Left renal cortex interstitium (tissue), 4 donors: ENCODE results near the gene SUCNR1. TPM values are rescaled to one million over a fixed set of nuclear protein-coding genes. Genes with fewer than 3 reads are reported as not detected.
"Not testable (repeated sequence)": the region's sequence is repeated elsewhere in the genome, so short reads cannot be mapped to it uniquely, and the experiment has no call there.

Experiments
- DNase-seq, 4 donors: peaks; one replicate each; pipeline ENCODE4 v3.0.0-alpha.2; 2013; ENCODE audit warnings: low read depth in 4 of 4, low spot score in 2 of 4, missing footprints in 1 of 4
- polyA plus RNA-seq, 4 donors: library from polyadenylated mRNA; unstranded; fragments of 120-200 nt; gene quantifications; one replicate each; pipeline ENCODE4 v1.2.1, GENCODE V29; 2013; ENCODE audit not compliant: insufficient read length in 4 of 4

The SUCNR1 gene
- polyA plus RNA-seq, 4 donors, result 4.0 to 14.9 (median 9.2) TPM

DNA sequence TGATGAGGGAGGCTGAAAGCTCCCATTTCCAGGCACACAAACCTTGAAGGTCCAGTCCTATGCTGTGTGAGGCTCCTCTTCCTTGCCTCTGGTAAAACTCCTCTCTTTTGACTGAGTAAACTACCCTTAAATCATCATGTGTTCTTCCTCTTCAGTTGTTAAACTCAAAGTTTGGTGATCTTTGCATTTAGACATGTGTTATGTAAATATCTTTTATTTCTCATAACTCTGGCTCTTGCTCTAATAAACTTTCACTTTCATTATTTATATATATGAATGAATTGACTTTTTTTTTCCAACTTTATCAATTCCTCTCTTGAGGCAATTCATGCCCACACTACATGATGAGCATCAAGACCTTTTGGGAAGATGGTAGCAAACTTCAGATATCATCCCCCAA lies 26.6 kb downstream of the SUCNR1 start:
- DNase-seq, result no peak

DNA sequence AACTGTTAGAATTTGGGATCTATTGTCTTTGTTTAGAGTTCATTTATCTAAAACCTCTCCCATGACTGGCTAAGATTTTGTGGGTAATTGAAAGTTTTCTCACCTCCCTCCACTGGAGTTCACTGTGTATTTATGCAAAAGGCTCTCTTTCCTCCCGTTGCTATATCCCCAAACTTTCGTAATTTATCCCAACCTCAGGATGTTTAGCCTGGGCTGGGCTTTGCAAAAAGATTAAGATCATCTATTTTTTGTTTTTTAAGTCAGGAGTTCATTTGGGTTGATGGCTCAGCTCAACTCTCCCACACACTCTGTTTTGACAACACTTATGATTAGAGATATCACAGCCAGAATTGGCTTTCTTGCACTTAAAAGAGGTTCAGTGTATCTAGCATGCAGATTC lies 27.0 kb downstream of the SUCNR1 start:
- DNase-seq, result no peak

- DNase-seq, result no peak
Measured at GRCh38 chr3:151900884-151901643, 27.6 kb downstream of the SUCNR1 start.

GRCh38 chr3:151901644-151902285 lies 28.3 kb downstream of the SUCNR1 start:
- no peak for DNase-seq

- DNase-seq, result no peak
Measured at GRCh38 chr3:151903501-151903991, 30.1 kb downstream of the SUCNR1 start.

DNA sequence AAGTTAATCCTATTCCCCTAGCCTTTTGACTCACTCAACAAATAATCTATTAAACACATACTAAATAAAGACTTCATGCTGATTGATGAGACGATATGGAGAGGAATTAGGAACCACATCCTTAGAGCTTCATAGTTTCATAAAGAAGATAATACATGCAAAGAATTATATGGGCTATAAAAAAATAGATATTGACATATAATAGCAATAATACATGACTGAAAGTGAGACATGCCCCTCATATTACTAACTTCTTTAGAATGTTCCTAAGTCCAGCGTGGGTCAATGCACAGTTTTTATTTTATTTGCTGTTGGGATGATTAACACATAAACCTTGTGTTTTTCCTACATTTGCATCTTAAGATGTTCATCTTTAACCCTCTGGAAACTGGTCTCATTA lies 32.2 kb downstream of the SUCNR1 start:
- no peak for DNase-seq

DNA sequence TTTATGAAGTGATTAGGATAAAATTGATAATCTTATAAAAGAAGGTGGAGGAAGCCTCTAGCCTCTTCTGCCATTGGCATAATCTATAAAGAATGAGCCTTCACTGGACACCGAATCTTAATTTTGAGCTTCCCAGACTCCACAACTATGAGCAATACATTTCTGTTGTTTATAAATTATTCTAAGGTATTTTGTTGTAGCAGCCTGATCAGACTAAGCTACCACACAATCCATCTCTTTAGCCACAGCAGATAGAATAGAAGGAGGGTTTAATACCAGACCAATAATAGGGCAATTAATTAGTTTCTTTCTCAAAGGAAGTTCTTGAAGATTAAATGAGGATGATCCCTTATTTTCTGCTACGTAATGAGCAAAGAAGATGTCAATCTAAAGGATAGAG lies 33.3 kb downstream of the SUCNR1 start:
- DNase-seq, result no peak

GRCh38 chr3:151908399-151908798 lies 35.0 kb downstream of the SUCNR1 start:
- DNase-seq, result no peak

GRCh38 chr3:151909681-151910405 lies 36.4 kb downstream of the SUCNR1 start:
- no peak for DNase-seq

- no peak for DNase-seq
Measured at GRCh38 chr3:151911462-151911861, 38.0 kb downstream of the SUCNR1 start.

DNA sequence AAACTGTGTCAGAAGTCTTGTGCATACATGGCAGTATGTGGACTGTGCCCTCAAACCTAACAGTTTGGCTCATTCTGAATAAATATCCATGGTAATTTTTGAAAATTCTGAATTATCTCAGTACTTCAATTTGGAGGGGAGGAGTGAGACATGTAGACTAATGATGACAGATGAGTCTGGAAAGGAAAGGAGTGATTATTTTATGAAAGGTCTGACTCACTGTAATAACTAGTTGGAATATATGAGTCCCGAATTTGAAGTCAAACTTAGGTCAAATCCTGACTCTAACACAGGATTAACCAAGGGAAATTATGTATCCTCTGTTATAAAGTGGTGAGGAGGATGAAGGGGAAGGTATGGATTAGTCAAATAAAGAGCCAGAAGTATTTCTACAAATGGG lies 38.6 kb downstream of the SUCNR1 start:
- no peak for DNase-seq

GRCh38 chr3:151916781-151917180 lies 43.3 kb downstream of the SUCNR1 start:
- no peak for DNase-seq

DNA sequence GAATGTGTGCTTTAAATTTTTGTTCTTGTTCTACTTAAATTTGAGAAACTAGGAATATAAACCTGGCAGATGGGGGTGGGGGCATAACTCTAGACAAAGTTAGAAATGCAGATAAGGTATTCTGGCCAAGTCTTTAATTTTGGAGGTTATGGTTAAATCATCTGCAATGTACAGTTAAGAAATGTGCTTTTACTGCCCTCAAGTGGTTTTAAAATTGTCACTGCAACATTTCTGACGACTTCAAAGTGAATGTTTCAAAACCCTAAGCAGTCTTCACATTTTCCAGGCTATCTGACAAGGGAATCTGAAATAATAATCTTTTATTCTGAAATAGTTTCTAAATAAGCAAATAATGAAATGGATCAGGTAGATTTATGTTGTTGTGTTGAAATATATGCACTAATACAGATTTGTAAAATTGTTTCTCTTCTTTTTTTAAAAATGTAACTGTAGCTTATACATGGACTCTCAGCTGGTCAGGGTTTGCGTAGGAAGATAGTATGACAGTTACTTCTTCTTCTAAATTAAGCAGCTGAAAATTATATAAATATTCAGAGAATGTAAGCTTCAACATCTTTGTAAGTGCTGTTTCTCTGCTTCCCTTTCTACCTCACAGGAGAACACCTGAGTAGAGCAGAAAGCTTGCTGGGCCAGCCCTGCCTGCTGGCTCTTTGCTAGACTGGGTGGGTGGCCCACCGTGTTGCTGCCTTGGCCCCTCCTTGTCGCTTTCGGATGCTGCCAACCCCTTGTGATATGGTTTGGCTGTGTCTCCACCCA lies 45.0 kb downstream of the SUCNR1 start:
- DNase-seq, result peak in 1 of 4 donors; percentile 28

- no peak for DNase-seq
Measured at GRCh38 chr3:151919030-151919328, 45.5 kb downstream of the SUCNR1 start.

GRCh38 chr3:151919446-151919845 lies 46.0 kb downstream of the SUCNR1 start:
- DNase-seq, result no peak

DNA sequence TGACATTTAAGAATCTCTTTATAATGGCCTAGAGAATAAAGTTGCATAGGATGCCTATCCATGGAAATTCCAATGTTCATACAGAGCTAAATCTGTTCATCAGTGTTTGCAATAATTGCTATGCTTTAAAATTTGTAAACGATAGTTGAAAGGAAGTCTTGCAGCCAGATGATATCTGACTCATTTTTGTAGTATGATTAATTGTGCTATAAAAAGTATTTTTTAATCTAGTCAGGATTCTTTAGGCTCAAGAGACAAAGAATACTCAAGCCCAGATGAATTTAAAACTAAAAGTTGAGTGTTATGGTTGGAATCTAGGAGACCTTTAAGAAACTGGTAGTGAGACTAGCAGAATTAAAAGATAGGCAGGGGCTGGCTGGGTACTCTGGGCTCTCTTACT lies 50.5 kb downstream of the SUCNR1 start:
- DNase-seq, result no peak

DNA sequence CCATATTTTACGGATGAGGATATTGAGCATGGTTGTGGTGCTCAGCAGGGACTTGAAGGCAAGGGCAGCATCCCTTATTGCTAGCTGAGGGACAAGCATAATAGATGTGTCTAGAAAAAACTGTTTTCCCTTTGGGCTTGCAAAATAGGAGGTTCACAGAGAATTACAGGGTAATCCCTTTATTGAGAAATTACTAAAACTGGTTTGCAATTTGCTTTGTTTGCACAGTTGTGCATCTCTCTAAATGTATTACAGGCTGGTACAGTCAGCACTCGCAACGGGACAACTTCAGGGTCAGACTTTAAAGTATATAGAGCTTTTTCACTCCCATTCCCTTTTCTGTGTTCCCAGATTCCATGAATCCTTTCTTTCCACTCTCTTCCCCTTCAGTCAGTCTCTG lies 51.3 kb downstream of the SUCNR1 start:
- no peak for DNase-seq

DNA sequence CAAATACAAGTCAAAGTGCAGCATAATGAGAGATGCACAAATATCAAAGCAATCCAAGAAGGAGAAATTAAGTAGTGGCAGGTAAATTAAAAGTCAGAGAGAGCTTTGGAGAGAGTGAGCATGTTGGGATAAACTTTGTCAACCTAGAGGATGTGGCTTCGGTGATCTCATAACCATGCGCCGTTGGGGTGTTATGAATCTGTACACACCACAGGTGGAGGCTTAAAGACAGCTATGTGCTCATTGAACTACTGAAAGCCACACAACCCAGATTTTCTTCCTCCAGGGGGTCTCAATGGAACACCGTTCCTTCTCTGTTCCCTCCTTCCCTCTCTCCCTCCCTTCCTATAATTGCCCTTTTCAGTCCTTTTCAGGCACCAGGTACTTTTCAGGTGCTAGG lies 52.0 kb downstream of the SUCNR1 start:
- DNase-seq, result no peak

- DNase-seq, result no peak
Measured at GRCh38 chr3:151925876-151926275, 52.4 kb downstream of the SUCNR1 start.

DNA sequence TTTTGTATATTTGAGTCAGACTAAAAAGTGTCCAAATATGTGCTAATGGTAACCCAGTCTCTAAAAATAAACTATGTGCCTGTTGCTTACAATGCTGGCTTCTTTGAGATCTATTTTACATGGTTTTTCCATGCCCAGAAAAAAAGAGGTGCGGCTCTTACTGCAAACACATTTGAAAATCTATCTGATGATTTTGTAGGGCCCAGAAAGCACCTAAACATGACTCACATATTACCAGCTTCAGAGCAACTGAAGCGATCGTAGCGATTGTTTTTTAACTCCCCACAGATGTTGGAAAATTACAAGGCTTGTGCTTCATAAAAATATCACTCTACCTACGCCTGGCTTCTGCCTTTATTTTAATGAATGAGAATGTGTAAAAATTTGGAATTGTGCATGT lies 53.5 kb downstream of the SUCNR1 start:
- DNase-seq, result no peak

DNA sequence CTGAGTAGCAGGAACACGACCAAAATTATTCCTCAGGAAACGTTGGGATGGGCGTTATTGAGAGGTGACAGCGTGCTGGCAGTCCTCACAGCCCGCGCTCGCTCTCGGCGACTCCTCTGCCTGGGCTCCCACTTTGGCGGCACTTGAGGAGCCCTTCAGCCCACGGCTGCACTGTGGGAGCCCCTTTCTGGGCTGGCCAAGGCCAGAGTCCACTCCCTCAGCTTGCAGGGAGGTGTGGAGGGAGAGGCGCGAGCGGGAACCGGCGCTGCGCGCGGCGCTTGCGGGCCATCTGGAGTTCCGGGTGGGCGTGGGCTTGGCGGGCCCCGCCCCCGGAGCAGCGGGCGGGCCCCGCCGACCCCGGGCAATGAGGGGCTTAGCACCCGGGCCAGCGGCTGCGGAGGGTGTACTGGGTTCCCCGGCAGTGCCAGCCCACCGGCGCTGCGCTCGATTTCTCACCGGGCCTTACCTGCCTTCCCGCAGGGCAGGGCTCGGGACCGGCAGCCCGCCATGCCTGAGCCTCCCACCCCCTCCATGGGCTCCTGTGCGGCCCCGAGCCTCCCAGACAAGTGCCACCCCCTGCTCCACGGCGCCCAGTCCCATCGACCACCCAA lies 54.6 kb downstream of the SUCNR1 start:
- not testable (repeated sequence) for DNase-seq
